NOMO-1 (cell line): ENCODE measurements around the gene ZNF219.
A peak's percentile ranks its signal among the peaks of the same experiment; 100 is the strongest.

Experiments
- DNase-seq, 2 experiments: peaks; one replicate each; lab custom pipeline; 2025; ENCODE audit not compliant: unreplicated experiment in 2 of 2; lab: John Stamatoyannopoulos, UW

ZNF219 gene

GRCh38 chr14:21070083-21070609, 28.3 kb downstream of the ZNF219 start, which contains the start of gene ARHGEF40:
ARHGEF40 (plus strand) TSS chr14:21070304; CDS start chr14:21070397, 93 bp downstream.
- DNase-seq, result peak; percentile 13 to 26

DNA sequence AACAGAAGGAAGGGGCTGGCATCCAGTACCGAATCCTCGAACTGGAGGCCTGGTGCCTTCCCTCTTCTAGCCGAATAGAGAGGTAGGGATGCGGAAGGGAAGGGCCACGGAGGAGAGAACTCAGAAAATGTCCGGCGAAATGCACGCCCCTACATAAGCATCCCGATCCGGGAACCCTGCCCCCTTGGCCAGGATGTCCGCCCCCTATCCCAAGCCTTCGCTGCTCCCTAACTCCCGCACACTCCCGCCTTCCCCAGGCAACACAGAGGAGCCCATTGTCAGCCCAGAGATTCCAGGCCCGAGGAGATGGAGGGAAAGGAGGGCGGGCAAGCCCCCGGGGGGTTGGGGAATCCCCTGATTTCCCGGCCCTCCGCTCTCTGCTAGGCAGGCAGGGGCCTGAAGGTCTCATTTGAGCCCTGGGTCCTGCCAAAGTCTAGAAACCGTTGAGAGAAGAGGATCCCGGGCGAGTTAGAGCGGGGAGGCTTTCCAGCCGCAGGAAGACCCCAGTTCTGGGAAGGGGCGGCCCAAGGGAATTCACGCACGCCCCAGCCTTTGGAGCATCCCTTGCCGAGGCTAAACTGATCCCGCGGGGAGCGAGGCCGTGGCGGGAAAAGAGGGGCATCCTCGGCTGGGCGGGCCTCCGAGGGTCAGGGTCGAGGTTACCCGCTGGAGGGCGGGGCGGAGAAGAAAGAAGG, 28.9 kb downstream of the ZNF219 start:
- DNase-seq, result no peak

DNA sequence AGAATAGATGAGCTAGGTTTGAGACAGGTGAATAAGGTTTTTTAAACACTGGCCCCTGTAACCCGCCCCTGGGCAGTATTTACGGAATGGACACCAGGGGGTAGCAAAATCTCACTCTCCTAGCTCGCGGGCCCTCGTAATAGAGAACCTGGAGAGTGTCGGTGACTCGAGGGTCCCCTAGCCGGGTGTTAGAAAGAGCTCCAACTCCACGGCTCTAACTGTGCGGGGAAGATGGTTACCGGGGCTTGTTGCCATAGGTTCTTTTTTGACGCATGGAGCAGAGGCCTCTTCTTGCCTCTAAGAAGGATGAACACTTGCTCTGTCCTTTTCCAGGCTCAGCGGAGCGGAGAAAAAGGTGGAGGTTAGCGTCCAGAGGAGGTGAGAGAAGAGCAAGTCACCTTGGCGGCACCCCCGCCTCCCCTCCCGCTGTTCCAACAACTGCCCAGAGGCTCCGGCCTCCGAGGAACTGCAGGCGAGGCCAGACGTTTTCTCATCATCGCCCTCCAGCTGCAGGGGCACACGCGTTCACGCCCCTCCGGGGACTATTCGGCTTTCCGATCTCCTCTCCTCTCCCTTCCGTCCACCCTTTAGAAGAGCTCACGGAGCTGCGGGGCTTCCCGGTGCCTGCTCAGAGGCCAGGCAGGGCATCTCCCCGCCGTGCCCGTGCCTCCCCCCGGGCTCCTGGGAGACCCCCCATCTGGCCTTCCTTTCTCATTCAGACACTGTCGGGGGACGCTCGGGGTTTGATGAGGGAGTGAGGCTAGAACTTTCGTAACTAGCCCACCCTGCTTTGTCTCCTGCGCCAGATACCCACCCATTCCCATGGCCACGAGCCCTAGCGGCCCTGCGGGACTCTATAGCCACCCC, 29.7 kb downstream of the ZNF219 start:
- peak; percentile 65 to 79 for DNase-seq

DNA sequence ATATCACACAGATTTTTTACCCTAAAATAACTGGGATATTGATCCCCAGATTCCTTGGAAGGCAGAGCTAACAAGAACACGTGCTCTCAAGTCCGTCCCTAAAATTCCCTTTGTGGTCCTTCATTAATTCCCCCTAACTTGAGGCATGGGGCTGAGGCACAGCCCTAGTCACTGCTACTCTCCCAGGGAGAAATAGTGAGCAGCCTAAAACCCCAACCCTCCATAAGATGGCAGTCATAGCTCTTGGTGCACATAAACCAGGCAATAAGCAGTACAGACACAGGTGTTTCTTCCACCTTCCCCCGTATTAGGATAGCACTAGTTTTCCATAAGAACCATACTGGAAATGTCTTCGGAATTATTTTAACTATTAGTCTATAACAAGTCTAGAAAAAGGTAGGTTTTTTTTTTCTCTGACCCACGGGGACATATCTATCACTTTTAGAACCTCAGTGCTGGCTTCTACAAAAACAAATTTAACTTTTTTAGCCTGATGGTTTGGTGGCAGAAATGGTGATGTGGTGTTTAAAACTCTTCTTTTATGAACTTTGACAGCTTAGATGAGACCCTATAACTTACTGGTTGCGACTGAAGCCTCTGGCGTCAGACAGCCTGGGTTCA, 31.5 kb downstream of the ZNF219 start:
- no peak for DNase-seq

DNA sequence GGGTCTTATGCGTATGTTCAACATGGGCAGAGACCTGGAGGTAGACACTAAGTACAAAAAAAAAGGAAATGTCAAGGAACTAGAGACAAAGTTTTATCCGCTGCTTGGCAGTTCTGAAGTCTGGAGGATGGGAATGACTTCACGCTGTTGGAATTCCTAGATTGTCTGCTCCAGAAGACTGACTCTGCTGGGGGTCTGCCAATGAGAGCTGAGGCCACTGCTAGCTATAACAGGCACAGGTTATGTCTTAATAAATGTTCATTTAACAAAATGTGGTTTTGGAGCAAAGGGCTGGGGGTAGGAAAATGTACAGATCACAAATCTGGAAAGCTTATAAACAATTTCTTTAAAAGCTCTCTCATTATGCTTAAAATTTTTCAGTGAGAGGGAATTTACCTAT, 35.0 kb downstream of the ZNF219 start:
- DNase-seq, result no peak

DNA sequence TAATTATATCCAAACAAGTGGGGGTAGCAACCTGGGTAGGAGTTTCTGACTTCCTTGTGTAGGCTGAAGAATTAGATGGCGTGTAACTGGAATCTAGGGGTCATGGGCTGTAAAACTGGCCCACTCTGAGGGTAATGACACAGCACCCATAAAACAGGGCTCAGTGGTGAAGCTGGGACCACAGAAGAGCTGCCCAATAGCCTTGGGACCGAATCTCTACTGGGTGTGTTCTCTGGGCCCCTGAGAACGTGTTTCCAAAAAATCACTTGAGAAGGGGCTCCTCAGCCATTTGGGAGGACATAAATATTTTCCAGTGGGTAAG, 37.1 kb downstream of the ZNF219 start:
- no peak for DNase-seq

GRCh38 chr14:21060614-21061346, 37.7 kb downstream of the ZNF219 start:
- DNase-seq, result no peak

GRCh38 chr14:21059842-21060613, 38.4 kb downstream of the ZNF219 start:
- no peak for DNase-seq

- no peak for DNase-seq
These were observed 39.6 kb downstream of the ZNF219 start for GRCh38 chr14:21058903-21059302.

- DNase-seq, result no peak
These were observed 40.4 kb downstream of the ZNF219 start, which contains the start of gene RNASE8 for GRCh38 chr14:21057803-21058675. RNASE8 (plus strand) TSS chr14:21057822; CDS start chr14:21057893, 71 bp downstream.

DNA sequence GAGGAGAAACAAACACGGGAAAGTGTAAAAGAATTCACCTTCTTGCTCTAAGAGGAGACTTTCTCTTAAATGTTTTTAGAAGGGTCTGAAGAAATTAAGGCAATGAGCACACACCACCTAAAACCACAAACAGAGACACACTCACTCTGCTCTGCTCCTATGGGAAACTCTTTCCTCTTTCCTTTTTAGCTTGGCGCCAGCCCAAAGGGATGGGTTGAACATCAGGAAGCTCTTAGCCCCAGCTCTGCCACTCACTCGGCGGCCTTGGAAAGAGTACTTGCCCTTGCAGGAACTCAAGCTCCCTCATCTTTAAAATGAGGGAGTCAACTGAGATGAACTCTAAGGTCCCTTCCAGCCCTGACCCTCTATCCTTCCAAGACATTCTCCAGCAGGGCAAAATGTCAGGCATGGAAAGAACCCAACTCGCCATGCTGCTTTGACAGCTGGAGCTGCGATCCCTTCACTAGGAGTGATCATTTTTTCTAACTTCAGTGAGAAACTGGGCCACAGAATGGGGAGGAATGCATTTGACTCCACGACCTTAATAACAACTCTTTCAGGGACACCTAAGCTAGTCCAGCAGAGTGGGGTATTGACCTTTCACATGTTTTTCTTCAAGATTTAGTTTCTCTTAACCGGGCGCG, 41.8 kb downstream of the ZNF219 start:
- no peak for DNase-seq

DNA sequence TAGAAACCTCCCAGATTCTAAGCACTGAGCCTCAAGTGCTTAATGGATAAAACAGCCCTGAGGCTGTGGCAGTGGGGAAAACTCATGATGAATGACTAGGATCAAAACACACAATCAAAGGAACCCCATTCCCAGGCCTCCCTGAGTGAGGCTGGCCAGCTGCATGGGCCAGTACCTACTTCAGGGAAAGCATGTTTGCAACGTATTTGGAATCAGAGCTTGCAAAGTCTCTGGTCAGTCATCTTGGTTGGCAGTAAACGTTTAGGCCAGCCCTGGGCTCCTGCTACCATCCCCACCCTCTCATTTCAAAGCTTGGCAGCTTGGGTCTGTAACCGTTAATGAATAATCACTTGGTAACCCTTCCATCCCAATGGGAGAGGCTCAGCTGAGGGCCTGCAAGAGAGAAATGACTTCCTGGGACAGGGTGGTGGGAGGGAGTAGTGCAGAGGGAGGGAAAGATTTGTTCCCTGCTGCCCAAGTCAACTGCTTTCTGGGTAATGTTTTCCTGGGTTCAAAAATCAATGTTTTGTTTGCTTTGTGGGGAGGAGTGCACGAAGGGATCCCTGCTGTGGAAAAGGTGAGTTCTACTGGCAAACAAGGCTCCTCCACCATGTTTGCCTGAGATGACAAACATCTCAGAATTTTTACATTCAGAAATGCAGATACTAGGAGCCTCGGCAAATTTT, 42.9 kb downstream of the ZNF219 start:
- DNase-seq, result no peak

DNA sequence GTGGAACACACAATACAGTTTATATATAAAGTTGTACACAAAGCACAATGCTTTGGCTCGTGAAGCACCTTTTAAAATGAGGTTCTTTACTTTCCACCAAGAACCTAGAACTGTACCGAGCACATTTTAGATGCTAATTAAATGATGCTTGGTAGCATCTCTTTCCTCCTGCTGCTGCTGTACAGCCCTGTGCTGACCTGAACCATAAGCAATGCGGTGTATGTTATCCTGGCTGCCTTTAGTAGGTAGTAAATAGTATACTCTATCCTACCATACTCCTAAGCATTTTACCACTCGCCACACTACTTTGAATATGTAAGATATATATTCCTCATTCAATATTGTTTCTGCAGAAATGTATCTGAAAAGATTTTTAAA, 43.7 kb downstream of the ZNF219 start:
- DNase-seq, result no peak

DNA sequence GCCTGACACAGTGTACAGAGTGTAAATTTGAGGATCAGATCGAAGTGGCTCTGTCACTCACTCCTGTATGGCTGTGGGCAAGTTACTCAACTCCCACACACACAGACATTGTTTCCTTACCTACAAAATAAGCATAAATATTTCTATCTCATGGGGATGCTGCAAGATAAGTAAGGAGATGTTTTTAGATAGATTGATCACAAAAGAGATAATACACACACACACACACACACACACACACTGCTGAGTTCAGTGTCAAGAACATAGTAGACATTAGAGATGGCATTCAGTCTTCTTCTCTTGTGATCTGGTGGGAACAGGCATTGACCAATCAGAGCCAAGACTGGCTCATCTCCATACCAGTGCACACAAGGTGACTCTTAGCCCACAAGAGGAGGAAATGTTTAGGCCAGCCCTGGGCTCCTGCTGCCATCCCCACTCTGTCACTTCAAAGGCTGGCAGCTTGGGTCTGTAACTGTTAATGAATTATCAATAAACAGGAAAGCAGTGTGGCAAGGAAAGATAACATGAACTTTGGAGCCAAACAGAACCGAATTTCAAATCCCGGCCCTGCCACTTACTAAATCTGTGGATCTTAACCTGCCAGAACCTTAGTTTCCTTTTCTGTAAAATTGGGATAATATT, 44.2 kb downstream of the ZNF219 start:
- no peak for DNase-seq

GRCh38 chr14:21053184-21054122, 45.0 kb downstream of the ZNF219 start:
- DNase-seq, result no peak

- peak in 1 of 2 experiments; percentile 4 for DNase-seq
These were observed 47.9 kb downstream of the ZNF219 start for GRCh38 chr14:21050597-21050996.
